ENCODE measurements around the gene APOC1. TPM values are rescaled to one million over a fixed set of nuclear protein-coding genes. Genes with fewer than 3 reads are reported as not detected.

Gene APOC1
- polyA plus RNA-seq, 6 donors from 2014 or later = not detected

- peaks cover 33 to 40% (median 39%) of the 10 kb centered on the region in 3 donors for H3K4me1 Mint-ChIP-seq
- H3K27me3 Mint-ChIP-seq = no peaks in the 10 kb centered on the region
- peaks cover 0 to 4% (median 0%) of the 10 kb centered on the region in 7 donors for H3K9me3 Mint-ChIP-seq
- peak overlapping the region in 7 of 8 donors; percentile 52 to 95 (median 85) for H3K4me3 Mint-ChIP-seq
- no peak for ATAC-seq (ENCODE audit: low read depth in 2 of 2)
- H3K27ac Mint-ChIP-seq = peak overlapping the region in 2 of 6 donors; percentile 34 to 58
- peaks cover 0 to 17% of the 10 kb centered on the region in 2 donors for H3K36me3 Mint-ChIP-seq
- DNase-seq = no peak
These were observed 20.9 kb upstream of the APOC1 start for GRCh38 chr19:44893332-44894051.

GRCh38 chr19:44894052-44894400, 20.4 kb upstream of the APOC1 start:
- Mint-ChIP-seq H3K27me3 (no peaks in the 10 kb centered on the region), H3K4me3 (no peak overlapping the region), H3K36me3 (peaks cover 0 to 17% of the 10 kb centered on the region in 2 donors), H3K27ac (no peak overlapping the region), H3K4me1 (peaks cover 33 to 39% (median 38%) of the 10 kb centered on the region in 3 donors), H3K9me3 (peaks cover 0 to 3% (median 0%) of the 10 kb centered on the region in 7 donors)
- DNase-seq = no peak
- ATAC-seq (ENCODE audit: low read depth in 2 of 2) = no peak

- no peaks in the 10 kb centered on the region for H3K27me3 Mint-ChIP-seq
- peaks cover 0 to 17% of the 10 kb centered on the region in 2 donors for H3K36me3 Mint-ChIP-seq
These were observed 19.5 kb upstream of the APOC1 start for GRCh38 chr19:44894946-44895345.

GRCh38 chr19:44897835-44898234, 16.6 kb upstream of the APOC1 start:
- H3K9me3 Mint-ChIP-seq = no peaks in the 10 kb centered on the region
- H3K4me3 Mint-ChIP-seq = no peak overlapping the region
- H3K4me1 Mint-ChIP-seq = peaks cover 13 to 20% (median 15%) of the 10 kb centered on the region in 3 donors
- DNase-seq = no peak
- peaks cover 0 to 23% of the 10 kb centered on the region in 2 donors for H3K36me3 Mint-ChIP-seq
- no peak overlapping the region for H3K27ac Mint-ChIP-seq
- no peak for ATAC-seq (ENCODE audit: low read depth in 2 of 2)
- H3K27me3 Mint-ChIP-seq = no peaks in the 10 kb centered on the region

More at GRCh38 chr19:44894946-44895345, 19.5 kb upstream of the APOC1 start:
- Mint-ChIP-seq H3K4me3 (peak overlapping the region in 1 of 8 donors; percentile 10), H3K4me1 (peaks cover 32 to 36% (median 33%) of the 10 kb centered on the region in 3 donors), H3K9me3 (peaks cover 0 to 2% (median 0%) of the 10 kb centered on the region in 7 donors), H3K27ac (peak overlapping the region in 1 of 6 donors; percentile 50)
- ATAC-seq (ENCODE audit: low read depth in 2 of 2) (no peak), DNase-seq (no peak)

GRCh38 chr19:44900328-44901244, 13.8 kb upstream of the APOC1 start:
- ATAC-seq (ENCODE audit: low read depth in 2 of 2) = no peak

GRCh38 chr19:44903216-44903601, 11.2 kb upstream of the APOC1 start:
- ATAC-seq (ENCODE audit: low read depth in 2 of 2) (no peak), DNase-seq (no peak)

More at GRCh38 chr19:44900328-44901244, 13.8 kb upstream of the APOC1 start:
- peaks cover 0 to 6% (median under 1%) of the 10 kb centered on the region in 3 donors for H3K27me3 Mint-ChIP-seq
- H3K9me3 Mint-ChIP-seq = no peaks in the 10 kb centered on the region
- H3K27ac Mint-ChIP-seq = peak overlapping the region in 1 of 6 donors; percentile 54
- DNase-seq = no peak
- H3K36me3 Mint-ChIP-seq = peaks cover 0 to 15% of the 10 kb centered on the region in 2 donors
- H3K4me3 Mint-ChIP-seq = peak overlapping the region in 1 of 8 donors; percentile 21
- H3K4me1 Mint-ChIP-seq = peaks cover 6 to 12% (median 6%) of the 10 kb centered on the region in 3 donors

GRCh38 chr19:44903602-44904425, 10.6 kb upstream of the APOC1 start:
- Mint-ChIP-seq H3K4me1 (peaks cover 7 to 28% (median 17%) of the 10 kb centered on the region in 3 donors), H3K4me3 (no peak overlapping the region), H3K9me3 (peaks cover 0 to 4% (median 0%) of the 10 kb centered on the region in 7 donors), H3K27me3 (peaks cover 11 to 29% (median 28%) of the 10 kb centered on the region in 3 donors), H3K27ac (peak overlapping the region in 1 of 6 donors; percentile 85), H3K36me3 (peaks cover 0 to 8% of the 10 kb centered on the region in 2 donors)
- ATAC-seq (ENCODE audit: low read depth in 2 of 2) (peak; percentile 58 to 71), DNase-seq (peak; percentile 61)

More at GRCh38 chr19:44903216-44903601, 11.2 kb upstream of the APOC1 start:
- H3K27ac Mint-ChIP-seq = no peak overlapping the region
- H3K36me3 Mint-ChIP-seq = peaks cover 0 to 8% of the 10 kb centered on the region in 2 donors
- peaks cover 0 to 3% (median 0%) of the 10 kb centered on the region in 7 donors for H3K9me3 Mint-ChIP-seq
- no peak overlapping the region for H3K4me3 Mint-ChIP-seq
- peaks cover 7 to 28% (median 17%) of the 10 kb centered on the region in 3 donors for H3K4me1 Mint-ChIP-seq
- H3K27me3 Mint-ChIP-seq = peaks cover 11 to 28% (median 24%) of the 10 kb centered on the region in 3 donors

GRCh38 chr19:44904426-44904994, 9.9 kb upstream of the APOC1 start:
- DNase-seq (no peak), ATAC-seq (ENCODE audit: low read depth in 2 of 2) (no peak)
- no peak overlapping the region for H3K4me3 Mint-ChIP-seq
- H3K9me3 Mint-ChIP-seq = peaks cover 0 to 4% (median 0%) of the 10 kb centered on the region in 7 donors
- H3K4me1 Mint-ChIP-seq = peaks cover 7 to 28% (median 17%) of the 10 kb centered on the region in 3 donors
- H3K36me3 Mint-ChIP-seq = peaks cover 0 to 8% of the 10 kb centered on the region in 2 donors
- peaks cover 11 to 34% (median 28%) of the 10 kb centered on the region in 3 donors for H3K27me3 Mint-ChIP-seq
- H3K27ac Mint-ChIP-seq = peak overlapping the region in 1 of 6 donors; percentile 85

GRCh38 chr19:44905437-44906160, 8.8 kb upstream of the APOC1 start, which contains the start of gene APOE:
Gene APOE, plus strand, starts transcription at chr19:44905796. Its CDS starts 829 bp downstream, at chr19:44906625.
- Mint-ChIP-seq H3K27ac (no peak within 1 kb of the TSS), H3K4me1 (peaks cover 7 to 28% (median 17%) of the 10 kb centered on the region in 3 donors), H3K4me3 (peak within 1 kb of the TSS in 4 of 8 donors; percentile 25 to 69 (median 50)), H3K9me3 (peaks cover 0 to 4% (median 0%) of the 10 kb centered on the region in 7 donors), H3K36me3 (peaks cover 0 to 8% of the 10 kb centered on the region in 2 donors), H3K27me3 (peaks cover 11 to 35% (median 31%) of the 10 kb centered on the region in 3 donors)
- ATAC-seq (ENCODE audit: low read depth in 2 of 2) (peak in 1 of 2 donors; percentile 3), DNase-seq (no peak)

GRCh38 chr19:44907613-44908012, 6.8 kb upstream of the APOC1 start:
- DNase-seq (no peak), ATAC-seq (ENCODE audit: low read depth in 2 of 2) (no peak)
- H3K9me3 Mint-ChIP-seq = peaks cover 0 to 4% (median 0%) of the 10 kb centered on the region in 7 donors
- no peak overlapping the region for H3K27ac Mint-ChIP-seq
- H3K27me3 Mint-ChIP-seq = peaks cover 14 to 55% (median 46%) of the 10 kb centered on the region in 3 donors
- no peak overlapping the region for H3K4me3 Mint-ChIP-seq
- H3K36me3 Mint-ChIP-seq = peaks cover 0 to 4% of the 10 kb centered on the region in 2 donors
- peaks cover 7 to 25% (median 17%) of the 10 kb centered on the region in 3 donors for H3K4me1 Mint-ChIP-seq

GRCh38 chr19:44908074-44908835, 6.2 kb upstream of the APOC1 start:
- Mint-ChIP-seq H3K9me3 (peaks cover 0 to 4% (median 0%) of the 10 kb centered on the region in 7 donors), H3K4me3 (no peak overlapping the region), H3K4me1 (peaks cover 7 to 24% (median 19%) of the 10 kb centered on the region in 3 donors), H3K27ac (peak overlapping the region in 2 of 6 donors; percentile 56 to 61), H3K36me3 (no peaks in the 10 kb centered on the region), H3K27me3 (peaks cover 14 to 62% (median 52%) of the 10 kb centered on the region in 3 donors)
- DNase-seq = no peak
- no peak for ATAC-seq (ENCODE audit: low read depth in 2 of 2)

Measured in naive B cell (primary cell).